Caco-2 (cell line): ENCODE data around the gene STUM. TPM values are rescaled to one million over a fixed set of nuclear protein-coding genes. Genes with fewer than 3 reads are reported as not detected.

Source experiments
- BruUV-seq: library from RNA; stranded (reverse); fragments of 400-500 nt; replicated peaks from 2 replicates; lab custom pipeline; 2021; lab: Mats Ljungman, UMichigan
- CTCF ChIA-PET: fragments of 300-600 bp; sonication (Branson Sonifier 250); formaldehyde crosslinking; loops from one replicate; lab custom pipeline; 2022; ENCODE audit warnings: antibody characterized with exemption; lab: Charles Lee
- POLR2A ChIA-PET: fragments of 300-600 bp; sonication (Branson Sonifier 250); formaldehyde crosslinking; loops from one replicate; lab custom pipeline; 2022; ENCODE audit warnings: antibody characterized with exemption; lab: Charles Lee
- DNase-seq, 2 experiments: peaks; one replicate each; pipeline versions ENCODE4 v3.0.0 to v3.0.0-alpha.2; 2020 to 2022
- H3K27me3 ChIP-seq: replicated peaks from 2 replicates; pipeline ENCODE4 v1.6.0; 2011; ENCODE audit warnings: low read length; ENCODE audit not compliant: control insufficient read depth, insufficient read depth
- H3K36me3 ChIP-seq: 2 replicates; pipeline ENCODE4 v1.5.1; 2011; ENCODE audit warnings: low read length; ENCODE audit not compliant: control insufficient read depth, insufficient read depth
- H3K4me1 ChIP-seq: fragments of 250-450 bp; sonication (Bioruptor Pico); 2 replicates; pipeline ENCODE4 v1.5.1; 2020; ENCODE audit warnings: mild to moderate bottlenecking
- H3K4me3 ChIP-seq: 2 replicates; pipeline ENCODE4 v1.5.1; 2011; ENCODE audit warnings: low read depth, mild to moderate bottlenecking, control low read depth, low read length
- H3K9me3 ChIP-seq: fragments of 250-450 bp; sonication (Bioruptor Pico); 2 replicates; pipeline ENCODE4 v1.5.1; 2020; ENCODE audit warnings: mild to moderate bottlenecking, moderate library complexity
- H3K27ac Mint-ChIP-seq: one replicate; pipeline ENCODE4 v1.8.0; 2022; ENCODE audit warnings: mixed read lengths; ENCODE audit not compliant: unreplicated experiment
- H3K27me3 Mint-ChIP-seq: one replicate; pipeline ENCODE4 v1.8.0; 2022; ENCODE audit warnings: mixed read lengths; ENCODE audit not compliant: insufficient read depth, unreplicated experiment
- H3K36me3 Mint-ChIP-seq: one replicate; pipeline ENCODE4 v1.8.0; 2022; ENCODE audit warnings: mild to moderate bottlenecking, mixed read lengths; ENCODE audit not compliant: insufficient read depth, unreplicated experiment
- H3K4me1 Mint-ChIP-seq: one replicate; pipeline ENCODE4 v1.8.0; 2022; ENCODE audit warnings: low read depth, mixed read lengths; ENCODE audit not compliant: unreplicated experiment
- H3K4me3 Mint-ChIP-seq: one replicate; pipeline ENCODE4 v1.8.0; 2022; ENCODE audit warnings: mild to moderate bottlenecking, moderate library complexity, mixed read lengths; ENCODE audit not compliant: unreplicated experiment
- H3K9me3 Mint-ChIP-seq: one replicate; pipeline ENCODE4 v1.8.0; 2022; ENCODE audit warnings: mixed read lengths; ENCODE audit not compliant: unreplicated experiment
- CTCF ChIP-seq, 2 experiments: fragments of 200-600 bp in 1 of 2; IDR thresholded peaks; 1 replicate in 1 of 2; 2 replicates in 1 of 2; pipeline versions ENCODE4 v1.5.1 to v1.8.0; 2011 to 2022; ENCODE audit warnings: antibody characterized with exemption in 1 of 2, control low read depth in 1 of 2, inconsistent platforms in 1 of 2, low read depth in 1 of 2, low read length in 1 of 2, mild to moderate bottlenecking in 1 of 2, moderate library complexity in 1 of 2; ENCODE audit not compliant: insufficient read depth in 1 of 2, severe bottlenecking in 1 of 2, unreplicated experiment in 1 of 2
- intact Hi-C: fragments of 100-400 bp; cut with micrococcal nuclease; formaldehyde crosslinking; loops from one replicate; pipeline ENCODE4 v1.10.0; 2022; ENCODE audit not compliant: unreplicated experiment
- total RNA-seq: library from RNA; stranded (reverse); gene quantifications from 2 replicates; pipeline ENCODE4 v1.2.3, GENCODE V29; 2022

STUM gene
- total RNA-seq, 1 experiment from 2014 or later = 1.7 TPM

- Histone ChIP-seq H3K4me3 (no peak overlapping the region), H3K4me1 (no peaks in the 10 kb centered on the region; the same call in 1 of the 2 replicates), H3K36me3 (no peaks in the 10 kb centered on the region), H3K9me3 (no peaks in the 10 kb centered on the region), H3K27me3 (no peaks in the 10 kb centered on the region)
- Mint-ChIP-seq H3K27me3 (no peaks in the 10 kb centered on the region), H3K4me3 (no peak overlapping the region), H3K9me3 (no peaks in the 10 kb centered on the region), H3K27ac (no peak overlapping the region), H3K4me1 (peaks cover 5% of the 10 kb centered on the region), H3K36me3 (no peaks in the 10 kb centered on the region)
- POLR2A ChIA-PET = no interaction called here
- intact Hi-C loops = loop anchor here (10.0 kb wide), 1 partner anchor 283 kb away; no protein-coding TSS in a partner anchor
- CTCF ChIA-PET = no interaction called here
- no TSS peak for BruUV-seq
- no peak for DNase-seq
- TF ChIP-seq CTCF (IDR thresholded peaks at IDR 0.05; ENCODE audit: insufficient read depth in 1 of 2, low read depth in 1 of 2, low read length in 1 of 2, severe bottlenecking in 1 of 2, unreplicated experiment in 1 of 2) = no peak
Measured at GRCh38 chr1:226541631-226542622, 6.6 kb upstream of the STUM start.

- no peak overlapping the region for H3K4me3 ChIP-seq
- H3K4me1 ChIP-seq = no peaks in the 10 kb centered on the region; the same call in 1 of the 2 replicates
- H3K4me3 Mint-ChIP-seq = no peak overlapping the region
- CTCF ChIA-PET = no interaction called here
- no peak overlapping the region for H3K27ac Mint-ChIP-seq
- H3K27me3 Mint-ChIP-seq = no peaks in the 10 kb centered on the region
- POLR2A ChIA-PET = no interaction called here
- no peaks in the 10 kb centered on the region for H3K36me3 ChIP-seq
- no peaks in the 10 kb centered on the region for H3K9me3 ChIP-seq
- BruUV-seq = no TSS peak
- H3K4me1 Mint-ChIP-seq = peaks cover 7% of the 10 kb centered on the region
- intact Hi-C loops = loop anchor here (10.0 kb wide), 1 partner anchor 282 kb away; no protein-coding TSS in a partner anchor
- H3K9me3 Mint-ChIP-seq = no peaks in the 10 kb centered on the region
- no peaks in the 10 kb centered on the region for H3K27me3 ChIP-seq
- H3K36me3 Mint-ChIP-seq = no peaks in the 10 kb centered on the region
- no peak for DNase-seq
- no peak for TF ChIP-seq CTCF (IDR thresholded peaks at IDR 0.05; ENCODE audit: insufficient read depth in 1 of 2, low read depth in 1 of 2, low read length in 1 of 2, severe bottlenecking in 1 of 2, unreplicated experiment in 1 of 2)
Measured at GRCh38 chr1:226542623-226543103, 5.9 kb upstream of the STUM start.

GRCh38 chr1:226545836-226546596 lies 2.5 kb upstream of the STUM start:
- intact Hi-C loops = loop anchor here (2.0 to 10.0 kb wide), 2 partner anchors 13 to 279 kb away; no protein-coding TSS in a partner anchor
- Histone ChIP-seq H3K27me3 (no peaks in the 10 kb centered on the region), H3K36me3 (no peaks in the 10 kb centered on the region), H3K4me1 (peaks cover 6% of the 10 kb centered on the region), H3K9me3 (no peaks in the 10 kb centered on the region), H3K4me3 (no peak overlapping the region)
- BruUV-seq = no TSS peak
- no peak for TF ChIP-seq CTCF (IDR thresholded peaks at IDR 0.05; ENCODE audit: insufficient read depth in 1 of 2, low read depth in 1 of 2, low read length in 1 of 2, severe bottlenecking in 1 of 2, unreplicated experiment in 1 of 2)
- H3K27ac Mint-ChIP-seq = no peak overlapping the region
- no peaks in the 10 kb centered on the region for H3K36me3 Mint-ChIP-seq
- ChIA-PET CTCF (interaction anchor here (1.1 to 1.6 kb wide), 2 partner anchors 62 to 139 kb away, joined by 3 to 6 read pairs; no protein-coding TSS in a partner anchor), POLR2A (no interaction called here)
- H3K4me1 Mint-ChIP-seq = peaks cover 14% of the 10 kb centered on the region
- H3K4me3 Mint-ChIP-seq = no peak overlapping the region
- no peaks in the 10 kb centered on the region for H3K9me3 Mint-ChIP-seq
- peaks cover 3% of the 10 kb centered on the region for H3K27me3 Mint-ChIP-seq
- no peak for DNase-seq
